Hepatocyte (in vitro differentiated cells): Measurements from ENCODE around the gene SHC1.

ENCODE experiments used
- CTCF ChIP-seq: fragments of 200-600 bp; sonication (generic); IDR thresholded peaks from 2 replicates; pipeline ENCODE4 v1.5.1; 2016; ENCODE audit warnings: antibody characterized with exemption, mild to moderate bottlenecking; ENCODE audit not compliant: poor library complexity
- EZH2 ChIP-seq: fragments of 200-600 bp; sonication (generic); IDR thresholded peaks from 2 replicates; pipeline ENCODE4 v1.6.1; 2016; ENCODE audit warnings: antibody characterized with exemption, mild to moderate bottlenecking, borderline replicate concordance
- EZH2phosphoT487 ChIP-seq: fragments of 200-600 bp; sonication (generic); IDR thresholded peaks from one replicate; pipeline ENCODE4 v1.6.1; 2018; ENCODE audit warnings: antibody characterized with exemption, mild to moderate bottlenecking, low read depth, moderate library complexity; ENCODE audit not compliant: unreplicated experiment, severe bottlenecking

- no peak for TF ChIP-seq CTCF
- TF ChIP-seq EZH2 = no peak
- TF ChIP-seq EZH2phosphoT487 = no peak
Measured at GRCh38 chr1:154968731-154969130, 1.8 kb downstream of the SHC1 start.
